Measurements from ENCODE around the gene GTF3A. TPM values are rescaled to one million over a fixed set of nuclear protein-coding genes. Genes with fewer than 3 reads are reported as not detected.

GTF3A gene
- total and polyA plus RNA-seq, 2 donors from 2014 or later: 64.8 to 126 TPM

GRCh38 chr13:27381601-27382000, 42.8 kb upstream of the GTF3A start:
- Histone ChIP-seq H3K9me3 (ENCODE audit: control insufficient read depth in 2 of 3, insufficient read depth in 1 of 3, low read length in 3 of 3) (no peaks in the 10 kb centered on the region), H3K27ac (ENCODE audit: low read depth in 2 of 2, low read length in 2 of 2) (no peak overlapping the region), H3K9ac (ENCODE audit: low read length in 3 of 3) (no peak overlapping the region), H3K27me3 (ENCODE audit: control insufficient read depth, insufficient read depth, low read length) (no peaks in the 10 kb centered on the region), H3K4me3 (ENCODE audit: low read length in 3 of 3) (no peak overlapping the region), H3K36me3 (ENCODE audit: control insufficient read depth in 2 of 3, insufficient read depth in 3 of 3, low read length in 3 of 3) (no peaks in the 10 kb centered on the region), H3K4me1 (ENCODE audit: control insufficient read depth in 2 of 3, insufficient read depth in 2 of 3, low read depth in 1 of 3, low read length in 3 of 3) (no peaks in the 10 kb centered on the region)
- DNase-seq (no peak), FAIRE-seq (no peak)
- no peak for TF ChIP-seq CTCF (IDR thresholded peaks at IDR 0.05; ENCODE audit: borderline replicate concordance, extremely low read depth, insufficient read depth)
- intact Hi-C loops (cut with DNase I): no loop called here

GRCh38 chr13:27383104-27383921, 41.1 kb upstream of the GTF3A start:
- H3K36me3 ChIP-seq (ENCODE audit: control insufficient read depth in 2 of 3, insufficient read depth in 3 of 3, low read length in 3 of 3): no peaks in the 10 kb centered on the region
- no peak for FAIRE-seq
- no peak for DNase-seq
- intact Hi-C loops (cut with DNase I): no loop called here
- H3K4me3 ChIP-seq (ENCODE audit: low read length in 3 of 3): no peak overlapping the region
- H3K9ac ChIP-seq (ENCODE audit: low read length in 3 of 3): no peak overlapping the region
- H3K27ac ChIP-seq (ENCODE audit: low read depth in 2 of 2, low read length in 2 of 2): no peak overlapping the region
- no peaks in the 10 kb centered on the region for H3K4me1 ChIP-seq (ENCODE audit: control insufficient read depth in 2 of 3, insufficient read depth in 2 of 3, low read depth in 1 of 3, low read length in 3 of 3)
- TF ChIP-seq CTCF (IDR thresholded peaks at IDR 0.05; ENCODE audit: borderline replicate concordance, extremely low read depth, insufficient read depth): no peak
- H3K9me3 ChIP-seq (ENCODE audit: control insufficient read depth in 2 of 3, insufficient read depth in 1 of 3, low read length in 3 of 3): no peaks in the 10 kb centered on the region
- H3K27me3 ChIP-seq (ENCODE audit: control insufficient read depth, insufficient read depth, low read length): no peaks in the 10 kb centered on the region

- no peak for FAIRE-seq
- intact Hi-C loops (cut with DNase I): no loop called here
- H3K4me3 ChIP-seq (ENCODE audit: low read length in 3 of 3): no peak overlapping the region
- no peak for TF ChIP-seq CTCF (IDR thresholded peaks at IDR 0.05; ENCODE audit: borderline replicate concordance, extremely low read depth, insufficient read depth)
- H3K27me3 ChIP-seq (ENCODE audit: control insufficient read depth, insufficient read depth, low read length): no peaks in the 10 kb centered on the region
- H3K9ac ChIP-seq (ENCODE audit: low read length in 3 of 3): no peak overlapping the region
- no peaks in the 10 kb centered on the region for H3K4me1 ChIP-seq (ENCODE audit: control insufficient read depth in 2 of 3, insufficient read depth in 2 of 3, low read depth in 1 of 3, low read length in 3 of 3)
- H3K36me3 ChIP-seq (ENCODE audit: control insufficient read depth in 2 of 3, insufficient read depth in 3 of 3, low read length in 3 of 3): no peaks in the 10 kb centered on the region
- no peak for DNase-seq
- H3K9me3 ChIP-seq (ENCODE audit: control insufficient read depth in 2 of 3, insufficient read depth in 1 of 3, low read length in 3 of 3): no peaks in the 10 kb centered on the region
- H3K27ac ChIP-seq (ENCODE audit: low read depth in 2 of 2, low read length in 2 of 2): no peak overlapping the region
These were observed 40.1 kb upstream of the GTF3A start for GRCh38 chr13:27384285-27384684.
